NOMO-1 treated with DMSO at 0.1 percent for 48 hours (cell line): ENCODE results near the gene PRSS57.
A peak's percentile ranks its signal among the peaks of the same experiment; 100 is the strongest.

Experiments used
- DNase-seq: peaks from one replicate; lab custom pipeline; 2025; ENCODE audit not compliant: unreplicated experiment; lab: John Stamatoyannopoulos, UW

PRSS57 gene

GRCh38 chr19:694481-695351 lies 536 bp downstream of the PRSS57 start:
- peak; percentile 22 for DNase-seq

- DNase-seq = no peak
Observed at GRCh38 chr19:690203-690602, 5.0 kb downstream of the PRSS57 start.

GRCh38 chr19:688992-689391 lies 6.3 kb downstream of the PRSS57 start:
- no peak for DNase-seq

- no peak for DNase-seq
Observed at GRCh38 chr19:688214-688613, 7.0 kb downstream of the PRSS57 start.

- no peak for DNase-seq
Observed at GRCh38 chr19:687569-688166, 7.6 kb downstream of the PRSS57 start.

- DNase-seq = no peak
Observed at GRCh38 chr19:686589-687297, 8.5 kb downstream of the PRSS57 start.

GRCh38 chr19:685454-685931 lies 9.8 kb downstream of the PRSS57 start:
- DNase-seq = no peak

GRCh38 chr19:682678-683320 lies 12.5 kb downstream of the PRSS57 start:
- DNase-seq = no peak

- DNase-seq = no peak
Observed at GRCh38 chr19:681029-682019, 13.9 kb downstream of the PRSS57 start.

GRCh38 chr19:680287-681028 lies 14.8 kb downstream of the PRSS57 start:
- peak; percentile 96 for DNase-seq

GRCh38 chr19:679418-680286 lies 15.6 kb downstream of the PRSS57 start:
- peak; percentile 25 for DNase-seq

GRCh38 chr19:678791-679388 lies 16.4 kb downstream of the PRSS57 start:
- DNase-seq = no peak

GRCh38 chr19:677601-678436 lies 17.4 kb downstream of the PRSS57 start:
- DNase-seq = no peak

GRCh38 chr19:677201-677600 lies 18.1 kb downstream of the PRSS57 start:
- no peak for DNase-seq

- no peak for DNase-seq
Observed at GRCh38 chr19:676339-677105, 18.7 kb downstream of the PRSS57 start, which contains the start of gene FSTL3. TSS of gene FSTL3 (plus strand) at chr19:676392. CDS start at chr19:676424, 32 bp downstream.

- no peak for DNase-seq
Observed at GRCh38 chr19:676007-676338, 19.3 kb downstream of the PRSS57 start.
